HG02870 (cell line): ENCODE results near the gene PACSIN2.
A peak's percentile ranks its signal among the peaks of the same experiment; 100 is the strongest.
"Not testable (repeated sequence)": the region's sequence is repeated elsewhere in the genome, so short reads cannot be mapped to it uniquely, and the experiment has no call there.

Source experiments
- ATAC-seq: cut with Tn5 transposase; IDR thresholded peaks from one replicate; pipeline ENCODE4 v1.9.1; 2021; ENCODE audit warnings: mild to moderate bottlenecking, moderate library complexity; ENCODE audit not compliant: unreplicated experiment

Gene PACSIN2

DNA sequence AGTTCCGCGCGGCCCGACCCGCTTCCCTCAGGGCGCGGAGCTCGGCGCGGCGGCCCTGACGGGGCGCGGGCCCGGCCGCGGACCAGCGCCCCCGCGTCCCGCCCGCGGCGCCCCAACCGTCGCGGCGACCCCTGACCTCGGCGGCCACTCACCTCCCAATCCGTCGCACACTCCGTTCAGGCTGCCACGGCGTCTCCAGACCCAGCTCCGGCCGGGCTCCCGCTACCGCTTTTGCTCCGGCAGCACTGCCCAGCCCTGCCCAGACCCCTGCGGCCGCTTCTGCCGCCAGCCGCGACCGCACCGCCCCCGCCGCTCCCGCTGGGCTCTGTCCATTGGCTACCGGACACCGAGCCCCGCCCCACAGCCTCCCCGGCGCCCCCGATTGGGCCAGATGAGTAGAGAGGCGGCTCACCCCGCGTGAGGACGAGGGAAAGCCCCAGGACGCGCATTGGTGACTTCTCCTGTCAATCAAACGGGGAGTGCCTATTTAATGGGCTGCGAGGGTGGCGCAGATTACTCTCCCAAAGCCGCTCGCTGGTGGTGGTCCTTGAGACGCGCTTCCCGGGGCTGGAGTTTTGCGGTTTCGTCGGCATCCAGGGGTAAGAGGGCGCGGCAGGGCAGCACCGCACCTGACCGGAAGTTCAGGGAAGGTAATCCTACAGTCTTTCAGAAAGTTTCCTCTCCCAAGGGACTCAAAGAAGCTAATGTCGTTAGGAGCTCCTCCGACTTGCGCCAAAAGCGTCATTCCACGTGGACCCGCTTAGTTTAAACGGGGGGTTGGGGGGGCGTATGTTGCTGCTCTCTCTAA, at the start of gene PACSIN2:
Gene PACSIN2, minus strand, starts transcription at position 281 of the 808 bp plus-strand sequence. CDS start 103,069 bp downstream, outside the sequence.
- peak; percentile 93 for ATAC-seq

GRCh38 chr22:43060183-43060582, 45.2 kb upstream of the PACSIN2 start:
- no peak for ATAC-seq

- no peak for ATAC-seq
Observed at GRCh38 chr22:43057641-43058040, 42.7 kb upstream of the PACSIN2 start.

GRCh38 chr22:43053176-43053575, 38.2 kb upstream of the PACSIN2 start:
- no peak for ATAC-seq

DNA sequence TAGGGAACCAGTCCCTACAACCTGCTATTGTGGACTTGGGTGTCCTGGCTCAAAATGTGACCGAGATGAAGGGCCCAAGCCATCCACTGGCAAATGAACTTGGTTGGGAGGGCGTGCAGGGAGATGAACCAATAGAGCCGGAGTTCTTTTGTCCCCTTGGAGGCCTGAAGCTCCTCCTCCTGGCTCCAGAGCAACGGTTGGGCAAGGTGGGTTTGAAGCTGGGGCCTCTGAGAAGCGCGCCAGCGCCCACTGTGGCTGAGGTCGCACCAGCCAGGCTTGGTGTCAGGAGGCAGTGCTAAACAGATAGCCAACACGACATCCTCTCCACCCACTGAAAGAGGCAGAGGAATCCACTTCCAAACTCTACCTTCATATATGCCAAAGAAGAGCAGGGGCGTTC, 36.0 kb upstream of the PACSIN2 start:
- ATAC-seq: no peak

GRCh38 chr22:43047605-43048004, 32.7 kb upstream of the PACSIN2 start:
- no peak for ATAC-seq

DNA sequence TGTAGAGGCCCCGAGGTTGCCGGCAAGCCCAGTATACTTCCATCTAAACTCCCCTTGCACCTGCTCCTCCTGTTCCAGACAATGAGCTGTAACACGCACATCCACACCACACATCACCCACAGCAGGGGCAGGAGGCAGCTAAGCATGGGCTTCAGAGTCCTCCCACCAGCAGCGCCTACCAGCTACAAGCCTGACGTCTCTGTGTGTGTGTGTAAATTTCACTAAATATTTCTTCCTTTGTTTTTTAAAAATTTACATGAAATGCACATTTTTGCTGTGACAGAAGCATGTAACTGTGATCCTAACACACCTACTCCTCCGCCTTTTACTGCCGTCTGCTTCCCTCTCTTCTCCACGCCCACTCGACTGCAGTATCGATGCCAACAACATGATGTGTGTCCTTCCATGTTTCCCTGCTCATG, 29.4 kb upstream of the PACSIN2 start:
- no peak for ATAC-seq

DNA sequence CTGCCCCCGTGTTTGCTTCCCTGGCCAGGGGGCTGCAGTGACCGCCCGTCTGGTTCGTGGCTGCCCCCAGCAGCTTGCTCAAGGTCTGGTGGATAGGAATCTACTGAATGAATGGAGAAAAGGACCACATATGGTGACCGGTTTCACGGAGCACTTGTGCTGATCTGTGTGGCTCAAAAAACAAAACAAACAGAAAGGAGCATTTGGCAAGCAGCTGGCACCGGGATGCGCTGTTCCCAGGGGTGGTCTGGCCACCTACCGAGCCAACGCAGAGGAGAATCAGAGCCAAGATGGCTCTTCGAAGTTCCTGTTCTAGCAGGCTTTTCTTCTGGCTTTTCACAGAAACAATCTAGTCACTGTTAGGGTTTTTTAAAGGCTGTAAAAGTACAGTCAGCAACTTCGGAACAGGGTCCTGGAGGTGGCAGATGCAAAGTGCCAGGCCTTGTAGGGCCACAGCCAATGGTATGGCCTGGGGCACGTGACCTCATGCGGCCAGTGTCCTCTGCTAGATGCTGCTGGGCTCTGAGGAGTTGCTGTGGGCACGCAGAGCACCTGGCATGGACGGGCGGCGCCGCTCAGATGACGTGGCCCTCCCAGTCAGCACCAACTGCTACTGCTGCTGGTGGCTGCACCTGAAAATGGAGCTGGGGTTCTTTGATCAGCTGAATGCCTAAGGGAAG, 27.3 kb upstream of the PACSIN2 start:
- no peak for ATAC-seq

- no peak for ATAC-seq
Observed at GRCh38 chr22:43039800-43040199, 24.9 kb upstream of the PACSIN2 start.

DNA sequence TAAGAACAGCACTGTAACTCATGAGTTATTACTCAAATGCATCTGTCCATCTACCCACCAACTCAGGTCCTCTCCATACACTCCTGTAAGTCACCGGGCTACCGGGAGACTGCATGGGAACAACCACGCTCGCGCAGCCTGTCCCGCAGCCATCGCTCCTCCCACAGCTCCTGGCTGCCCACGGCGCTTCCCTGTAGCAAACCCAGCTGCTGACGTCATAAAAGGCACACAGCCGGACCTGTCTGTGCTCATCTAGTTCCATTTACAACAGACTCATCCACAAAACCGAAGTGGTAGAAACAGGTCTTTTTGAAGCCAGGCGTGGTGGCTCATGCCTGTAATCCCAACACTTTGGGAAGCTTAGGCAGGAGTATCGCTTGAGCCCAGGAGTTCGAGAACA, 23.4 kb upstream of the PACSIN2 start:
- ATAC-seq: no peak

GRCh38 chr22:43036282-43036829, 21.4 kb upstream of the PACSIN2 start:
- no peak for ATAC-seq

DNA sequence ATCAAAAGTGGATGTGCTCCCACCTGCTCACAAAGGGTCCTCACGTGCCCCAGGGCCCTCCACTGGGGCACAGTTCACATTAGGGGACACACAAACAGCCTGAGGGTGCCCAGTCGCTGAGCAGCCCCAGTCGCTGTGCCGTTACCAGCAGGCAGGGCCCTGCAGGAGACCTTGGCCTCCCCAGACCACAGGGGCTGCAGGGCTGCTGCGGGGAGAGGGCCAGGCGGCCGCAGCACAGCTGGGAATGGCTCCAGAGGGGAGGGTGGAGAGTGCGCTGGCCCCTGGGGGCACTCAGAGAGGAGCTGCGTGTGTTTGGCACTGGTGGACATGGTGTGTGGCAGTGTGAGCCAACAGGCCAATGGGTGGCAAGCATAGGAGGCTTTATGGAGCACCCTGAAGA, 20.3 kb upstream of the PACSIN2 start:
- no peak for ATAC-seq

- no peak for ATAC-seq
Observed at GRCh38 chr22:43031617-43032016, 16.7 kb upstream of the PACSIN2 start.

- ATAC-seq: no peak
Observed at GRCh38 chr22:43018615-43019014, 3.7 kb upstream of the PACSIN2 start.

GRCh38 chr22:43017525-43018460, 2.8 kb upstream of the PACSIN2 start:
- ATAC-seq: no peak

DNA sequence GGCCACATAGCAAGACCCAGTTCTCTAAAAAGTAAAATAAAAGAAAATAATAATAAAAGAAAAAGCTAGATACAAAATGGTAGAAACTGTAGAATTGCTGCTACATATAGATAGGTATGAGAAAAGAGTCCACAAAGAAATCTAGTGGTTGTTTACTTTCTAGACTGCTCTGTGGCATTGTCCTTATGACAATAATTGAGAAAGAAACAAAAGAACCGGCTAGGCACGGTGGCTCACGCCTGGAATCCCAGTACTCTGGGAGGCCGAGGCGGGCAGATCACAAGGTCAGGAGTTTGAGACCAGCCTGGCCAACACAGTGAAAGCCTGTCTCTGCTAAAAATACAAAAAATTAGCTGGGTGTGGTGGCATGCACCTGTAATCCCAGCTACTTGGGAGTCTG, 1.2 kb upstream of the PACSIN2 start:
- ATAC-seq: not testable (repeated sequence)

GRCh38 chr22:43015677-43016042, 711 bp upstream of the PACSIN2 start:
- no peak for ATAC-seq

DNA sequence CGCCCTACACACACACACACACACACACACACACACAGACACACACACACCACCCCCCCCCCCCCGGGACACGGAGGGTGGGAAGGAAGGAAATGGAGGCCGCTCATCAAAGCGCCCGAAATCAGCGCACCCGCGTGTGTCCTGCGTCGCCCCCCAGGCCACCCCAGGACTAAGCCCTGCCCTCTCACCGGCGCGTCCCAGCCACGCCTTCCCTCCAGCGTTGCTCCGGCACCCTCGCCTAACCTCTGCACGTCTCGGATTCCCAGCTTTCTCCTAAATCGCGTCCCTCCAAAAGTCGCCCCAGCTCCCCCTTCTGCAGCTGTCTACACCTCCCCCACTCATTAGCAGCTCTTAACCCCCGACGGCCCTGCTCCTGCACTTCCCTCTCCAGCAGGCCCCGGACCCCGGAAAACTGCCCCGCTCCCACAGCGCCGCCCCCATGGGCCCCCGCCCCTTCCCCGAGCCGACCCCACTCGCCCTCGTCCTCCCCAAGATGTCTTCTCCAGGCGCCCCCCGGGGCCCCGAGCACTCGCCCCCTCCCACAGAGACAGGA, 557 bp downstream of the PACSIN2 start:
- no peak for ATAC-seq

- no peak for ATAC-seq
Observed at GRCh38 chr22:43013355-43014315, 1.3 kb downstream of the PACSIN2 start.

DNA sequence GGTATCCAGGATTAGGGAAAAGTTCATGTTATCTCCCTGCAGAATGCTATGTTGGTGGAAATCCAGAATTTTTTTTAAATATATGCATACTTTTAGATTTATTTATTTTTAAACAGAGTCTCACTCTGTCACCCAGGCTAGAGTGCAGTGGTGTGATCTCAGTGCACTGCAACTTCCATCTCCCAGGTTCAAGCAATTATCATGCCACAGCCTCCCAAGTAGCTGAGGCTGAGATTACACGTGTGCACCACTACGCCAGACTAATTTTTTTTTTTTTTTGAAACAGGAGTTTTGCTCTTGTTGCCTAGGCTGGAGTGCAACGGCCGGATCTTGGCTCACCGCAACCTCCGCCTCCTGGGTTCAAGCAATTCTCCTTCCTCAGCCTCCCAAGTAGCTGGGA, 2.6 kb downstream of the PACSIN2 start:
- no peak for ATAC-seq
